SK-N-SH (cell line): ENCODE measurements around the gene EMP2. TPM values are rescaled to one million over a fixed set of nuclear protein-coding genes. Genes with fewer than 3 reads are reported as not detected.

Experiments
- CTCF ChIA-PET: fragments of 300-600, 350-600 bp; formaldehyde crosslinking; extraction: SDS; loops from one replicate; lab custom pipeline; 2021; lab: Yijun Ruan, JAX
- POLR2A ChIA-PET: fragments of 350-600 bp; sonication (Branson Sonifier 250); formaldehyde crosslinking; extraction: SDS; loops from one replicate; lab custom pipeline; 2020; ENCODE audit warnings: antibody characterized with exemption, inconsistent platforms; lab: Yijun Ruan, JAX
- DNase-seq: peaks from one replicate; pipeline ENCODE4 v3.0.0; 2012
- H2AFZ ChIP-seq: fragments of 200-600 bp; sonication (generic); 2 replicates; pipeline ENCODE4 v1.8.1; 2016; ENCODE audit warnings: antibody characterized with exemption, mild to moderate bottlenecking, low read depth
- H3F3A ChIP-seq: fragments of 200-600 bp; sonication (generic); replicated peaks from 2 replicates; pipeline ENCODE3; 2016; ENCODE audit warnings: antibody characterized with exemption, mild to moderate bottlenecking; ENCODE audit not compliant: insufficient read depth
- H3K27ac ChIP-seq, 2 experiments: fragments of 200-500 bp in 1 of 2; fragments of 200-600 bp in 1 of 2; sonication (Bioruptor generic) in 1 of 2; sonication (generic), shearing (Covaris generic) in 1 of 2; 2 replicates each; pipeline versions ENCODE4 v1.5.1 to v1.6.1; 2014 to 2016; ENCODE audit warnings: low read depth in 2 of 2, inconsistent platforms in 1 of 2, low read length in 1 of 2, mild to moderate bottlenecking in 1 of 2, mixed read lengths in 1 of 2
- H3K27me3 ChIP-seq: fragments of 200-600 bp; sonication (generic), shearing (Covaris generic); 2 replicates; pipeline ENCODE4 v1.6.1; 2016; ENCODE audit warnings: mixed run types; ENCODE audit not compliant: insufficient read depth
- H3K36me3 ChIP-seq, 2 experiments: fragments of 200-500 bp in 1 of 2; fragments of 200-600 bp in 1 of 2; sonication (Bioruptor generic) in 1 of 2; sonication (generic) in 1 of 2; replicated peaks in 1 of 2; 2 replicates each; pipeline versions ENCODE3 to v1.5.1; 2014 to 2016; ENCODE audit warnings: low read length in 1 of 2, mild to moderate bottlenecking in 1 of 2; ENCODE audit not compliant: insufficient read depth in 2 of 2, control insufficient read depth in 1 of 2
- H3K4me1 ChIP-seq, 2 experiments: fragments of 200-500 bp in 1 of 2; fragments of 200-600 bp in 1 of 2; sonication (Bioruptor generic) in 1 of 2; sonication (generic), shearing (Covaris generic) in 1 of 2; 2 replicates each; pipeline versions ENCODE4 v1.5.1 to v1.6.1; 2014 to 2016; ENCODE audit warnings: low read depth in 1 of 2, low read length in 1 of 2, mixed run types in 1 of 2; ENCODE audit not compliant: insufficient read depth in 2 of 2, control insufficient read depth in 1 of 2
- H3K4me2 ChIP-seq: fragments of 200-600 bp; sonication (generic), shearing (Covaris generic); 2 replicates; pipeline ENCODE4 v1.6.1; 2017; ENCODE audit warnings: mixed run types
- H3K4me3 ChIP-seq, 2 experiments: fragments of 200-500 bp in 1 of 2; fragments of 200-600 bp in 1 of 2; sonication (Bioruptor generic) in 1 of 2; sonication (generic), shearing (Covaris generic) in 1 of 2; 2 replicates each; pipeline versions ENCODE4 v1.5.1 to v1.8.1; 2014 to 2016; ENCODE audit warnings: low read depth in 2 of 2, inconsistent platforms in 1 of 2, low read length in 1 of 2, mild to moderate bottlenecking in 1 of 2, mixed read lengths in 1 of 2, moderate library complexity in 1 of 2
- H3K79me2 ChIP-seq: fragments of 200-600 bp; sonication (generic); 2 replicates; pipeline ENCODE4 v1.8.1; 2017; ENCODE audit warnings: mild to moderate bottlenecking; ENCODE audit not compliant: insufficient read depth
- H3K9ac ChIP-seq: fragments of 200-600 bp; sonication (generic); 2 replicates; pipeline ENCODE4 v1.6.1; 2017; ENCODE audit warnings: mixed run types
- H3K9me2 ChIP-seq: fragments of 200-600 bp; sonication (generic); 2 replicates; pipeline ENCODE4 v1.6.1; 2017; ENCODE audit warnings: mixed run types
- H3K9me3 ChIP-seq: fragments of 200-600 bp; sonication (generic); 2 replicates; pipeline ENCODE4 v1.6.1; 2017; ENCODE audit warnings: mixed run types, mild to moderate bottlenecking, moderate library complexity
- H4K20me1 ChIP-seq: fragments of 200-600 bp; sonication (generic); 2 replicates; pipeline ENCODE4 v1.6.1; 2017; ENCODE audit warnings: mild to moderate bottlenecking, mixed run types; ENCODE audit not compliant: insufficient read depth
- CHD2 ChIP-seq: fragments of 150-350 bp; IDR thresholded peaks from 2 replicates; pipeline ENCODE4 v1.6.1; 2018; ENCODE audit warnings: low read length; ENCODE audit not compliant: partially characterized antibody
- FOSL2 ChIP-seq: IDR thresholded peaks from 2 replicates; pipeline ENCODE4 v1.4.0; 2012; ENCODE audit warnings: low read depth, mild to moderate bottlenecking, moderate library complexity, borderline replicate concordance
- GABPA ChIP-seq: IDR thresholded peaks from 2 replicates; pipeline ENCODE4 v1.4.0; 2012; ENCODE audit warnings: low read depth, mild to moderate bottlenecking
- GATA2 ChIP-seq: sonication (generic); formaldehyde crosslinking; IDR thresholded peaks from 2 replicates; pipeline ENCODE4 v1.5.0; 2020; ENCODE audit warnings: mild to moderate bottlenecking, missing genetic modification reagents
- IRF3 ChIP-seq: fragments of 150-350 bp; IDR thresholded peaks from 2 replicates; pipeline ENCODE4 v1.6.1; 2016; ENCODE audit warnings: mild to moderate bottlenecking, low read depth, low read length
- MEF2A ChIP-seq: IDR thresholded peaks from 2 replicates; pipeline ENCODE4 v1.4.0; 2012; ENCODE audit warnings: low read depth, borderline replicate concordance
- MXI1 ChIP-seq: IDR thresholded peaks from 2 replicates; pipeline ENCODE4 v1.6.1; 2012; ENCODE audit warnings: mild to moderate bottlenecking, low read depth, low read length, improper control_type of control experiment
- NFIC ChIP-seq: IDR thresholded peaks from 2 replicates; pipeline ENCODE4 v1.4.0; 2012; ENCODE audit warnings: borderline replicate concordance
- NRF1 ChIP-seq: IDR thresholded peaks from 2 replicates; pipeline ENCODE4 v1.6.1; 2012; ENCODE audit warnings: low read depth, mild to moderate bottlenecking, low read length
- RAD21 ChIP-seq: IDR thresholded peaks from 2 replicates; pipeline ENCODE4 v1.6.1; 2012; ENCODE audit warnings: mild to moderate bottlenecking, low read length
- RXRA ChIP-seq: IDR thresholded peaks from 2 replicates; pipeline ENCODE4 v1.4.0; 2012; ENCODE audit warnings: low read depth, mild to moderate bottlenecking, borderline replicate concordance
- SIN3A ChIP-seq: IDR thresholded peaks from 2 replicates; pipeline ENCODE4 v1.6.1; 2012; ENCODE audit warnings: low read depth, mild to moderate bottlenecking, low read length, moderate library complexity, borderline replicate concordance
- SMC3 ChIP-seq: IDR thresholded peaks from 2 replicates; pipeline ENCODE4 v1.6.1; 2012; ENCODE audit warnings: low read depth, low read length, improper control_type of control experiment
- TAF1 ChIP-seq: IDR thresholded peaks from 2 replicates; pipeline ENCODE4 v1.6.1; 2012; ENCODE audit warnings: low read depth, mild to moderate bottlenecking, low read length, moderate library complexity, borderline replicate concordance
- TEAD4 ChIP-seq: IDR thresholded peaks from 2 replicates; pipeline ENCODE4 v1.4.0; 2012; ENCODE audit warnings: mild to moderate bottlenecking, borderline replicate concordance; ENCODE audit not compliant: insufficient read depth
- ZBTB33 ChIP-seq: IDR thresholded peaks from 2 replicates; pipeline ENCODE4 v1.4.0; 2012; ENCODE audit warnings: low read depth, borderline replicate concordance
- WGBS: methylation state at CpG from one replicate; pipeline ENCODE4 v1.1.6; 2017; ENCODE audit warnings: low lambda C conversion rate; 5-methylcytosine and 5-hydroxymethylcytosine counted together
- polyA plus RNA-seq, 3 experiments: library from polyadenylated mRNA; depleted of rRNA; stranded (reverse); fragments of >200 nt; gene quantifications; 2 replicates each; pipeline ENCODE4 v1.2.3, GENCODE V29; 2012
- TF ChIP-seq, protein P1 (sequence below): fragments of 200-600 bp; sonication (generic); IDR thresholded peaks from 2 replicates; pipeline ENCODE4 v1.6.1; 2017; ENCODE audit warnings: antibody characterized with exemption, mild to moderate bottlenecking, moderate library complexity

Gene EMP2
- polyA plus RNA-seq, 1 of the 3 experiments (the other 2 are of a cell fraction) = 4.3 TPM

DNA sequence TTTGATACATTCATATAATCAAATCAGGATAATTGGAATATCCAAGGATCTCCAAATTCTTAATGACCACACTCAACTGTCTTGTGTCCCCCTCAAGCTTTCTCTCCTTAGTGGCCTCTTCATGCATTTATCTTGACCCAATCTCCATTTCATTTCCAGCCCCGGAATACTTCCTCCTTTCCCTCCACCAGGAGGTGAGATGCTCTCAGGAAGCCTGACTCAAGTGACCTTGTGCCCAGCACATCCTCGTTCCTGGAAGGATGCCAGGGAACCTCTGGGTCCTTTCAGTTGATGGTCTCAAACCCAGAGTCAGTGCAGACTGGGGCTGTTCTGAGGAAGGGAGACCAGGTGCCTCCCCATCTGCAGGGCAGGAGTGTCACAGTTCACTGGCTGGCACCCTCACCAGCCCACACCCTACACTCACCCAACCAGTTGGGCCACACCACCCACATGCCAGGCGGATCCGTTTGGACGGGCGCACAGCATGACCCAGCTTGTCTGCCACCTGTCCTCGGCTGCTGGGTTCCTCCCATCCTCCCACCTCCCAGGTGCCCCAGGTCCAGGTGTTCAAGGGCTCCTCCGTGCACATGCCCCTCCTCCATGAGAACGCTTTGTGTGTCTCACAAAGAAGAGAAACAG is 14.0 kb upstream of the EMP2 start:
- 41% methylated on average over 5 of the region's 9 CpGs for WGBS
- H3F3A ChIP-seq = no peaks in the 10 kb centered on the region
- H3K9ac ChIP-seq = no peak overlapping the region
- no peaks in the 10 kb centered on the region for H3K9me2 ChIP-seq
- H3K36me3 ChIP-seq = no peaks in the 10 kb centered on the region
- H3K4me1 ChIP-seq = no peaks in the 10 kb centered on the region; a peak in 1 of 4 replicates
- H4K20me1 ChIP-seq = no peaks in the 10 kb centered on the region
- no peak for DNase-seq
- H3K27ac ChIP-seq = no peak overlapping the region
- H2AFZ ChIP-seq = no peak overlapping the region
- ChIA-PET CTCF (no interaction called here), POLR2A (no interaction called here)
- no peaks in the 10 kb centered on the region for H3K9me3 ChIP-seq
- no peak overlapping the region for H3K4me3 ChIP-seq
- H3K27me3 ChIP-seq = no peaks in the 10 kb centered on the region; the same call in 1 of the 2 replicates
- no peaks in the 10 kb centered on the region for H3K79me2 ChIP-seq
- no peak for TF ChIP-seq ZBTB33
- no peak for TF ChIP-seq SMC3
- no peak for TF ChIP-seq MXI1
- no peak for TF ChIP-seq CHD2
- TF ChIP-seq MEF2A = no peak
- TF ChIP-seq TEAD4 = no peak
- no peak for TF ChIP-seq NFIC
- TF ChIP-seq, protein P1, sequence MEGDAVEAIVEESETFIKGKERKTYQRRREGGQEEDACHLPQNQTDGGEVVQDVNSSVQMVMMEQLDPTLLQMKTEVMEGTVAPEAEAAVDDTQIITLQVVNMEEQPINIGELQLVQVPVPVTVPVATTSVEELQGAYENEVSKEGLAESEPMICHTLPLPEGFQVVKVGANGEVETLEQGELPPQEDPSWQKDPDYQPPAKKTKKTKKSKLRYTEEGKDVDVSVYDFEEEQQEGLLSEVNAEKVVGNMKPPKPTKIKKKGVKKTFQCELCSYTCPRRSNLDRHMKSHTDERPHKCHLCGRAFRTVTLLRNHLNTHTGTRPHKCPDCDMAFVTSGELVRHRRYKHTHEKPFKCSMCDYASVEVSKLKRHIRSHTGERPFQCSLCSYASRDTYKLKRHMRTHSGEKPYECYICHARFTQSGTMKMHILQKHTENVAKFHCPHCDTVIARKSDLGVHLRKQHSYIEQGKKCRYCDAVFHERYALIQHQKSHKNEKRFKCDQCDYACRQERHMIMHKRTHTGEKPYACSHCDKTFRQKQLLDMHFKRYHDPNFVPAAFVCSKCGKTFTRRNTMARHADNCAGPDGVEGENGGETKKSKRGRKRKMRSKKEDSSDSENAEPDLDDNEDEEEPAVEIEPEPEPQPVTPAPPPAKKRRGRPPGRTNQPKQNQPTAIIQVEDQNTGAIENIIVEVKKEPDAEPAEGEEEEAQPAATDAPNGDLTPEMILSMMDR = no peak
- TF ChIP-seq TAF1 = no peak
- TF ChIP-seq GATA2 (CRISPR knock-in tag) = no peak
- no peak overlapping the region for H3K4me2 ChIP-seq

- ChIA-PET CTCF (interaction anchor here (0.6 kb wide), 1 partner anchor 20 kb away, joined by 3 read pairs; no protein-coding TSS in a partner anchor), POLR2A (no interaction called here)
- no peaks in the 10 kb centered on the region for H3K9me3 ChIP-seq
- no peak overlapping the region for H3K27ac ChIP-seq
- WGBS = 37% methylated on average over 1 of the region's 1 CpG
- no peak for DNase-seq
- no peak overlapping the region for H3K4me3 ChIP-seq
- H3K4me1 ChIP-seq = no peaks in the 10 kb centered on the region; a peak in 1 of 4 replicates
- H3K4me2 ChIP-seq = no peak overlapping the region
- H2AFZ ChIP-seq = no peak overlapping the region
- H4K20me1 ChIP-seq = no peaks in the 10 kb centered on the region
- H3K79me2 ChIP-seq = no peaks in the 10 kb centered on the region
- no peak overlapping the region for H3K9ac ChIP-seq
- H3F3A ChIP-seq = no peaks in the 10 kb centered on the region
- H3K9me2 ChIP-seq = no peaks in the 10 kb centered on the region
- H3K27me3 ChIP-seq = no peaks in the 10 kb centered on the region; the same call in 1 of the 2 replicates
- H3K36me3 ChIP-seq = no peaks in the 10 kb centered on the region
- TF ChIP-seq GABPA = no peak
- TF ChIP-seq RAD21 = no peak
- no peak for TF ChIP-seq CHD2
- TF ChIP-seq GATA2 (CRISPR knock-in tag) = no peak
- TF ChIP-seq IRF3 = no peak
- no peak for TF ChIP-seq MXI1
- TF ChIP-seq, protein P1 = no peak
- no peak for TF ChIP-seq NRF1
- no peak for TF ChIP-seq FOSL2
- no peak for TF ChIP-seq TAF1
- TF ChIP-seq SIN3A = no peak
- no peak for TF ChIP-seq RXRA
Measured at GRCh38 chr16:10592611-10593010, 12.2 kb upstream of the EMP2 start.
